IPS DF 4.7 (cell line): ENCODE results near the gene HMGN4.
"Not testable (repeated sequence)": the region's sequence is repeated elsewhere in the genome, so short reads cannot be mapped to it uniquely, and the experiment has no call there.

Experiments used
- DNase-seq: peaks from one replicate; pipeline ENCODE4 v3.0.0-alpha.2; 2013; ENCODE audit warnings: low spot score; ENCODE audit errors: extremely low read depth

HMGN4 gene

GRCh38 chr6:26522486-26523228, 15.5 kb upstream of the HMGN4 start:
- DNase-seq = not testable (repeated sequence)

DNA sequence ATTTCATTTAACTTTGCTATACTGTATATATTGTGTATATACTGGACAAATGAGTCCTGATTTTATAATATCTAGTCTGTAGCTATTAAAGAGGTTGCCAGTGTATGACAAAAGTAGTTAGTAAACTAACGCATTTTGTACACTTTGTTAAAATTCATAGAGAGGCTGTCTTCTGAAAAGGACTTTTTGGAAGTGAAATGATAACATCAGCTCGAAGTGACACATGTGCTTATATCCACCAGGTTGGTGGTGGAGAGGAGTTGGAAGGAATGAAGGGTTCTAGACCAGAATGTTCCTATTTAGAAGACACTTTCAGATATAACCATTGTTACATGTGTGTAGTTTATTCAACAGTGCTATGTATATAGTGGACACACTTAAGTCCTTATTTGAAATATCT, 13.9 kb upstream of the HMGN4 start:
- DNase-seq = not testable (repeated sequence)

DNA sequence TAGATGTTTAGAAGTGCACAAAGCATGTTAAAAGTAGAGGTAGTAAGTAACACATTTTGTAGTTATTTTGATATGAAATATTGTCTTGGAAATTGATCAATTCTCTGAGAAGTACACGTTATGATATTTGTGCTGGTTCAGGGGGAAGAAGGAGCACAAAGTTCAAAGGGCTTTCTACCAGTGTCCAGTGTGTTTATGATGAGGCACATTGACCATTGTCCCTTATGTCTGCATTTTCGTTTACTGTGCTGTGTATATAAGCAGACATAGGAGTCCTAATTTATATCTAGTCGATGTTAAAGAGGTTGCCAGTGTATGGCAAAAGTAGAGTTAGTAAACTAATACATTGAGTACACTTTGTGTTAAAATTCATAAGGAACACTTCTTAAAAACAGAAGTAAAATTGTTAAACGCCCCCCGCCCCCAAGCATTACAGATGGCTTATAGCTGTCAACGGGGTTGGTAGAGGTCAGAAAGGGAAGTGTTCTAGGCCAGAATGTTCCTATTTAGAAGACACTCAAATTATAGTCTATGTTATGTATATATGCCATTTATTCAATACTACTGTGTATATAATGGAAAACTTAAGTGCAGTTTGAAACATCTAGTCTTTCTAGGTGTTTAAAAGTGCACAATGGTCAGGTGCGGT, 13.3 kb upstream of the HMGN4 start:
- DNase-seq = no peak

DNA sequence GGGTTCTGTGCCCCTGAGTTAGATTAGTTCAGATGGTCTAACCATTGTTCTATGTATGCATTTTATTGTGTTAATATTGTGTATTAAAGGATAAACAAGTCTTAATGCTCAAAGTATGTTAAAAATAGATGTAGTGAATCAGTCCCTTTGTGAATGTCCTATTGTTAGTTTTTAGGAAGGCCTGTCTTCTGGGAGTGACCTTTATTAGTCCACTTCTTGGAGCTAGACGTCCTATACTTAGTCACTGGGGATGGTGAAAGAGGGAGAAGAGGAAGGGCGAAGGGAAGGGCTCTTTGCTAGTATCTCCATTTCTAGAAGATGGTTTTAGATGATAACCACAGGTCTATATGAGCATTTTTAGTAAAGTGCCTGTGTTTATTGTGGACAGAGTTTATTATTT, 12.3 kb upstream of the HMGN4 start:
- DNase-seq = no peak

- DNase-seq = no peak
Measured at GRCh38 chr6:26526928-26527327, 11.2 kb upstream of the HMGN4 start.

GRCh38 chr6:26530203-26530602, 8.0 kb upstream of the HMGN4 start:
- DNase-seq = no peak

- DNase-seq = no peak
Measured at GRCh38 chr6:26531897-26532296, 6.3 kb upstream of the HMGN4 start.

DNA sequence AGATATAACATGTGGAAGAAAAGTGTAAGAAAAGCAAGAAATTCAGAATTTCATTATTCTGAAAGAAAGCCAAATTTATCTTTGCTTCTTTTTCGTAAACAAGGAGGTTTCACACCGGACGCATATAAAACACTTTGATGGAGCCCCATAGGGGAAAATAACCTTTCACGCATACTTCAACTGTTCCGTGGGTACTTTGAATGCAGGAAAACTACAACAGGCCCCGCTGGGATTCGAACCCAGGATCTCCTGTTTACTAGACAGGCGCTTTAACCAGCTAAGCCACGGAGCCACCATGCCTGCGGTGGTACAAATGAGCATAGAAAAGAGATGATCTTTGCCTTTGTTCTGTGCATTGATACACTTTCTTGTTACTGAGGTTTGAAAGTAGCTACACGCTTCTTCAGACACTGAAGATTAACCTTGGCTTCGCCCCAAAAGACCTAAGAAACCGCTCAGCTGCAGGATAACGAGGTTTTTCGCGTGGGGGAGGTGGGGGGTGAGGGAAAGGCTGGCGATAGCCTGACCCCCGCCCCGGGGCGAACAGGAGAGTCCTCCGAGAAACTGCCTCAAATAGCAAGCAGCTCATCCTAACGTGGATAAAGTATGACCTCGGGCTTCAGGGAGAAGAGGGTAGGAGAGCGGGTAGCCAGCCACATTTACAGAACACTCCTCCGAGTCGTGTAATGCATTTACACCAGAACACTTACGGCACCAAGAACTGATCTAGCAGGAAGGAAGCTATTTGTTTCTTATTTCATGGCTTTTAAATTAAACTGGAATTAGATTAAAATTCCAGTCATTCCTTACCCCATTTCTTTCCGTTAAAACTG, 5.3 kb upstream of the HMGN4 start:
- no peak for DNase-seq

DNA sequence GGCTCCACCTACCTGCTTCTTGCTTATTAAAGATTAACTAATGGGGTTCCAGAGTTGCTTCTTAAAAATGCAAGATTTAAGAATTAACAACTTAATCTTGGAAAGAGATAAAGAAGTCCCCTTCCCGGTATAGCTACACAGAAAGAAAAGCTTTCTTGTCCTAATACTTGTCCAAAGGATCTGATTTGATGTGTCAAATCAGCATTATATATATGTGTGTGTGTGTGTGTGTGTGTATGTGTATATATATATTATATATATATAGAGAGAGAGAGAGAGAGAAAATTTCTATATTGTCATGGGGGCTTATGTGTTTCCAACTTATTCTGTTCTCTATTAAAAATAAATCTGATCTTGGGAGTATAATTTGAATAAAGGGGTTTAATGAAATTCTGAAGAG, 4.6 kb upstream of the HMGN4 start:
- DNase-seq = no peak

GRCh38 chr6:26534681-26535465, 3.3 kb upstream of the HMGN4 start:
- no peak for DNase-seq

GRCh38 chr6:26536571-26537159, 1.5 kb upstream of the HMGN4 start:
- no peak for DNase-seq

DNA sequence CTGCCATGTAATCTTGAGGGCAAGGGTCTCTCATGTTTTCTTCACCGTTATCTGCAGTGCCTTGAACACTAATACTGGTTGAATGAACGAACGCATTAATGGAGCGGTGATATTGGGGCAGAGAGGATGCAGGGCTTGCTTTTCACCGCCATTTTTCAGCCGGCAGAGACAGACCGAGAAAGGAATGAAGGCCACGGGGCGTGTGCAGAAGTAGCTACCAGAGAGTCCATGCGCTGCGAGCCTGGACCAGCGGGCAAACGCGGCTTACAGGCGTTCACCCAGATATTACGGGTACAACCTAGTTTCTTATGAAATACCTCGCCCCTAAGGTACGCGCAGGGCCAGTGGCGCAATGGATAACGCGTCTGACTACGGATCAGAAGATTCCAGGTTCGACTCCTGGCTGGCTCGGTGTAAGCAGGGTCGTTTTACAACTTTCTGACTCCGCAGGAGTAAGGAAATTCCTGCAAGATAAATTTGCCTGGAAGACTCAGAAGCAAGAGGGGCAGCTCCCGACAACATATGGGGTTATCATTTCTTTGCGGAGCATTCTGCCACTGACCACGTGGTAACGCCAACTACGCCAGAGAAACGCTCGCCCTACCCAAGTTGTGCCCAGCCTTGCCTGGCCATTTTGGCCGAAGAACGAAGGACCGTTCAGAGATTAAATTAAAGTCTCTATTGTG, 863 bp upstream of the HMGN4 start:
- DNase-seq = no peak

DNA sequence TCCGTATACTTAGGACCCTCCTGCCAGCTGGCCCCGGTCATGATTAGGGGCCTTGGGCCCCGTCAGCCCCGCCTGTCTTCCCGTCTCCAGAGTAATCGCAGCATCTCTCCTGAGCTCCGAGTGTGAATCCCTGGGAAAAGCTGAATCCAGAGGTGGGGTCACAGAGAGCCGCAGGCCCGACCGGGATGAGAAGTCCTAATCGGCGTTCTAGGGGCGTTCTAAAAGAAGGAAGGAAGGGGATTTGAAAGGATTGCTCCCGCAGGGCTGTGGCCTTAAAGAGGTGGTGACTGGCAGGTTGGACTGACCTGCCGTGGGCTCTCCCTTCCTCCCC, 371 bp downstream of the HMGN4 start:
- no peak for DNase-seq

GRCh38 chr6:26539071-26539615, 977 bp downstream of the HMGN4 start:
- no peak for DNase-seq

- DNase-seq = no peak
Measured at GRCh38 chr6:26541579-26541978, 3.4 kb downstream of the HMGN4 start.

DNA sequence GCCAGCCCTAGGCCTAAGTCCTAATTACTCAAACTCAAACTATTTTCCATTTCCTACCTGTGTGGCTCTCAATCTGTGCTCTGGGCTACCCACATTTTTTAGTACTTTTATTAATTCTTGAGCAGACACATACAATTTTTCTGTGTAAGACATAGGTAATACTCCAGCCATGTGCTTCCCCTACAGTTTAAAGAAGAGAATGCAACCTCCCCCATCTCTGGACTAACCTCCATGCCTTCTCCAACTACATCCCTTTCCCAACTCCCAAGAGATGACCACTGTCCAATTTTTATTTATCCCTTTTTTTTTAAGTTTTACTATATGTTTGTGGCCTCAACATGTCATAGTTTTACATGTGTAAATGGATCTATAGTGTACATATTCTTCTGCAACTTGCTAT, 5.8 kb downstream of the HMGN4 start:
- DNase-seq = no peak

DNA sequence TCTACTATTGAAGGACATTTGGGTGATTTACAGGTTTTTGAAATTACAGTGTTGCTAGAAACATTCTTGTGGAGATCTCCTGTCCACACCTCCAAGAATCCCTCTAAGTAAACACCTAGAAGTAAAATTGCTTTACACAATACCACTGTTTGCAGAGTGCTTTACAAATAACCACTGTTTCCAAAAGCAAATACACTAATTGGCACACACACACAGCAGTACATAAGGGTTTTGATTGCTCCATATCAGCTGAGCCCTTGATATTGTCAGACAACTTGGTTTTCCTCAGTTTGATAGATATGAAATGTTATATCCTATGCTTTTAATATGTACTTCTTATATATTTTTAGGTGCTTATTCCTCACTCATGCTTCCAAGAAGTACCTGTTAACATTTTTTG, 6.3 kb downstream of the HMGN4 start:
- DNase-seq = no peak

DNA sequence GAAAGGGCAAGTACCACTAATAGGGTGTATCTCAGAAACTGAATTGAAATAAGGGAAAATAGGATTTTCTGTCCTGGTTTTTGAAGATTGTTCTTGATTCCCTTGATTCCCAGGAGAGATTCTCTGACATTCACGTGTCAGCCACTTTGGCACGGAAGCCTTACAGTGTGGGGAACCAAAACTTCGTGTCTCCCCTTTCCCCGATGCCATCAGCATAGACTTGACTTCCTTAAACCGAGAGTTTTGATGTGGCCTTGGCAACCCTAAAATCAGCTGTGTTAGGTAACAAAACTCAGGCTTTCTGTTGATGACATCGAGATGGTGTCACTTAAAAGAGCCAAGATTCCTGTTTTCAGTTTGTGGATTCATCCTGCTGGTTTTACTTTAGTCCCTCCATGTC, 7.5 kb downstream of the HMGN4 start:
- DNase-seq = no peak

- not testable (repeated sequence) for DNase-seq
Measured at GRCh38 chr6:26547363-26547762, 9.2 kb downstream of the HMGN4 start.

DNA sequence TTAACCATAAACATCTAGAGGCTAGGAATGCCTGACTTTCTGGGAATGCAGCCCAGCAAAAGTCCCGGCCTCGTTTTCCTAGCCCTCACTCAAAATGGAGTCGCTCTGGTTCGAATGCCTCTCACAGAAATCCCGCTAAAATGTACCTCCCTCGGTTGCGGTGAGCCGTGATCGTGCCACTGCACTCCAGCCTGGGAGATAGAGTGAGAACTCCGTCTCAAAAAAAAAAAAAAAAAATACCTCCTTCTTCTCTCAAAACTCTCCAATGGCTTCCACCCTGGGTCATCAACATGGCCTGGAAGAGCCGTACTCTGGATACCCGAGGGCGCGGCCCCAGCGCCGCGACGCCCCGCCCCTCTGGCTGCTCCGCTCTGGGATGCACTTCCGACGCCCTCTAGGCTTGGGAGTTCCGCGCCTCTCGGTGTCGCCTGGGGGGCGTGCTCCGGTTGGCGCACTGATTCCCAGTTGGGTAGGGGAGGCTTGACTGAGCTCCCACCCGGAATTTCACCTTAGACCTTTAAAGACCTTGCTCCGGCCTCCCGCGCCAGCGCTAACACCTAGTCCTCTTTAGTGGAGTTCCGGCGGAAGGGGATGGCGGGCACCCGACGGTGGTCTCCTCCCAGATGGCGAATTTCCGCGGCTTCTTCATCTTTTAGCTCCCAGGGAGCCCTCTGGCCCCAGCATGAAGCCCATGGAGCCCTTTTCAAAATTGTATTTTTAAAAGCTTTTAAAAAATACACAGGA, 12.3 kb downstream of the HMGN4 start:
- DNase-seq = no peak
